CD14-positive monocyte (primary cell): Measurements from ENCODE around the gene STK39. TPM values are rescaled to one million over a fixed set of nuclear protein-coding genes. Genes with fewer than 3 reads are reported as not detected.

Source experiments
- DNase-seq, 3 donors: peaks; one replicate each; pipeline ENCODE4 v3.0.0-alpha.2; 2011 to 2022
- H2AFZ ChIP-seq: 2 replicates; pipeline ENCODE4 v1.6.0; 2012; ENCODE audit warnings: mild to moderate bottlenecking, low read depth, low read length, inconsistent platforms; ENCODE audit not compliant: insufficient read depth, poor library complexity, severe bottlenecking
- H3K27ac ChIP-seq, 2 donors: 1 replicate in 1 of 2; 2 replicates in 1 of 2; pipeline ENCODE4 v1.5.1; 2012 to 2013; ENCODE audit warnings: low read length in 2 of 2, control low read depth in 1 of 2, inconsistent platforms in 1 of 2, low read depth in 1 of 2, mild to moderate bottlenecking in 1 of 2
- H3K27me3 ChIP-seq, 2 donors: one replicate each; pipeline versions ENCODE4 v1.6.0 to v1.6.1; 2011 to 2013; ENCODE audit warnings: low read length in 2 of 2; ENCODE audit not compliant: control insufficient read depth in 2 of 2, insufficient read depth in 2 of 2
- H3K36me3 ChIP-seq, 2 donors: replicated peaks in 1 of 2; 1 replicate in 1 of 2; 2 replicates in 1 of 2; pipeline versions ENCODE4 v1.5.1 to v1.6.1; 2012 to 2013; ENCODE audit warnings: low read length in 2 of 2, control low read depth in 1 of 2, inconsistent platforms in 1 of 2, mild to moderate bottlenecking in 1 of 2; ENCODE audit not compliant: insufficient read depth in 2 of 2, control insufficient read depth in 1 of 2
- H3K4me1 ChIP-seq, 2 donors: 1 replicate in 1 of 2; 2 replicates in 1 of 2; pipeline versions ENCODE4 v1.5.1 to v1.6.1; 2012 to 2013; ENCODE audit warnings: low read length in 2 of 2, control low read depth in 1 of 2, inconsistent platforms in 1 of 2, mild to moderate bottlenecking in 1 of 2, moderate library complexity in 1 of 2; ENCODE audit not compliant: insufficient read depth in 2 of 2, control insufficient read depth in 1 of 2
- H3K4me2 ChIP-seq: replicated peaks from 2 replicates; pipeline ENCODE3; 2012; ENCODE audit warnings: low read length, moderate library complexity, mild to moderate bottlenecking; ENCODE audit not compliant: poor library complexity, severe bottlenecking; ENCODE audit errors: extremely low read depth
- H3K4me3 ChIP-seq, 3 experiments: fragments of 200-600 bp in 1 of 3; sonication (generic) in 1 of 3; replicated peaks in 1 of 3; 1 replicate in 2 of 3; 2 replicates in 1 of 3; pipeline ENCODE4 v1.5.1; 2011 to 2013; ENCODE audit warnings: low read length in 3 of 3, mild to moderate bottlenecking in 3 of 3, control low read depth in 2 of 3, low read depth in 2 of 3, inconsistent platforms in 1 of 3, moderate library complexity in 1 of 3
- H3K79me2 ChIP-seq: 2 replicates; pipeline ENCODE4 v1.6.0; 2012; ENCODE audit warnings: mild to moderate bottlenecking, control low read depth, inconsistent platforms, low read length, moderate library complexity; ENCODE audit not compliant: insufficient read depth
- H3K9ac ChIP-seq: 2 replicates; pipeline ENCODE4 v1.6.0; 2017; ENCODE audit warnings: low read length, mild to moderate bottlenecking; ENCODE audit not compliant: insufficient read depth, poor library complexity, severe bottlenecking
- H3K9me3 ChIP-seq, 2 donors: replicated peaks in 1 of 2; 1 replicate in 1 of 2; 2 replicates in 1 of 2; pipeline versions ENCODE4 v1.5.1 to v1.6.1; 2012 to 2013; ENCODE audit warnings: low read length in 2 of 2, control low read depth in 1 of 2; ENCODE audit not compliant: control insufficient read depth in 1 of 2, insufficient read depth in 1 of 2
- H4K20me1 ChIP-seq: 2 replicates; pipeline ENCODE4 v1.6.0; 2012; ENCODE audit warnings: mild to moderate bottlenecking, low read length, control low read depth, moderate library complexity; ENCODE audit not compliant: insufficient read depth
- H3K27ac Mint-ChIP-seq, 7 donors: one replicate each; pipeline ENCODE4 v1.8.0; 2020; ENCODE audit warnings: mild to moderate bottlenecking in 7 of 7, mixed read lengths in 7 of 7, moderate library complexity in 6 of 7, inconsistent platforms in 2 of 7
- H3K27me3 Mint-ChIP-seq, 3 donors: one replicate each; pipeline ENCODE4 v1.8.0; 2021 to 2022; ENCODE audit warnings: low read depth in 3 of 3, mild to moderate bottlenecking in 3 of 3, mixed read lengths in 3 of 3, moderate library complexity in 3 of 3, inconsistent platforms in 1 of 3
- H3K36me3 Mint-ChIP-seq, 2 donors: one replicate each; pipeline ENCODE4 v1.8.0; 2020; ENCODE audit warnings: mixed read lengths in 2 of 2, inconsistent platforms in 1 of 2, mild to moderate bottlenecking in 1 of 2
- H3K4me1 Mint-ChIP-seq: one replicate; pipeline ENCODE4 v1.8.0; 2020; ENCODE audit warnings: mild to moderate bottlenecking, mixed read lengths
- H3K4me3 Mint-ChIP-seq, 2 donors: one replicate each; pipeline ENCODE4 v1.8.0; 2020; ENCODE audit warnings: mild to moderate bottlenecking in 2 of 2, mixed read lengths in 2 of 2, moderate library complexity in 1 of 2
- H3K9me3 Mint-ChIP-seq, 7 donors: one replicate each; pipeline ENCODE4 v1.8.0; 2020 to 2022; ENCODE audit warnings: mixed read lengths in 7 of 7, mild to moderate bottlenecking in 6 of 7, moderate library complexity in 6 of 7, inconsistent platforms in 2 of 7
- CTCF ChIP-seq: fragments of 200-600 bp; IDR thresholded peaks from one replicate; pipeline ENCODE4 v1.8.0; 2022; ENCODE audit warnings: antibody characterized with exemption, mild to moderate bottlenecking
- WGBS: methylation state at CpG from one replicate; pipeline ENCODE4 v1.1.5; 2013; ENCODE audit warnings: missing lambda C conversion rate; ENCODE audit not compliant: insufficient coverage; 5-methylcytosine and 5-hydroxymethylcytosine counted together
- intact Hi-C, 2 donors: fragments of 100-400 bp; cut with micrococcal nuclease; formaldehyde crosslinking; loops; one replicate each; pipeline versions ENCODE4 v1.15.0 to v1.15.1; 2023
- polyA plus RNA-seq, 3 donors: library from polyadenylated mRNA; depleted of rRNA in 1 of 3; unstranded in 2 of 3; stranded (reverse) in 1 of 3; fragments of 300-500 nt in 2 of 3; fragments of >200 nt in 1 of 3; fragmentation: Illumina TruSeq in 2 of 3; gene quantifications; 1 replicate in 2 of 3; 2 replicates in 1 of 3; pipeline ENCODE4 v1.2.3, GENCODE V29; 2012 to 2021

STK39 gene
- polyA plus RNA-seq, 3 donors: 1.2 to 2.7 (median 2.6) TPM

GRCh38 chr2:168231609-168232241 lies 15.7 kb downstream of the STK39 start:
- Histone ChIP-seq H3K4me3 (no peak overlapping the region), H3K4me2 (no peak overlapping the region), H3K27ac (no peak overlapping the region), H4K20me1 (peaks cover 8% of the 10 kb centered on the region), H2AFZ (no peak overlapping the region), H3K9ac (no peak overlapping the region), H3K9me3 (peaks cover 0 to 6% of the 10 kb centered on the region in 2 donors), H3K4me1 (no peaks in the 10 kb centered on the region), H3K79me2 (peaks cover 42% of the 10 kb centered on the region), H3K36me3 (peaks cover 0 to 21% of the 10 kb centered on the region in 2 donors), H3K27me3 (no peaks in the 10 kb centered on the region)
- no peak for DNase-seq
- no peak overlapping the region for H3K27ac Mint-ChIP-seq
- TF ChIP-seq CTCF: no peak
- H3K36me3 Mint-ChIP-seq: peaks cover 22 to 27% of the 10 kb centered on the region in 2 donors
- H3K27me3 Mint-ChIP-seq: no peaks in the 10 kb centered on the region
- no CpG with 5 or more reads among the region's 7 CpGs for WGBS
- intact Hi-C loops: no loop called here
- H3K4me3 Mint-ChIP-seq: no peak overlapping the region
- H3K9me3 Mint-ChIP-seq: peaks cover 0 to 10% (median 4%) of the 10 kb centered on the region in 7 donors
- peaks cover 6% of the 10 kb centered on the region for H3K4me1 Mint-ChIP-seq

- peaks cover 14% of the 10 kb centered on the region for H3K4me1 Mint-ChIP-seq
- intact Hi-C loops: no loop called here
Measured at GRCh38 chr2:168230389-168230788, 17.0 kb downstream of the STK39 start.

More at GRCh38 chr2:168230389-168230788, 17.0 kb downstream of the STK39 start:
- H3K9me3 ChIP-seq: peaks cover 0 to 6% of the 10 kb centered on the region in 2 donors
- H3K4me3 ChIP-seq: no peak overlapping the region
- H3K27me3 ChIP-seq: no peaks in the 10 kb centered on the region
- H3K4me2 ChIP-seq: no peak overlapping the region
- H3K9me3 Mint-ChIP-seq: peaks cover 0 to 10% (median 4%) of the 10 kb centered on the region in 7 donors
- no peaks in the 10 kb centered on the region for H3K4me1 ChIP-seq
- H3K36me3 ChIP-seq: peaks cover 0 to 21% of the 10 kb centered on the region in 2 donors
- H3K4me3 Mint-ChIP-seq: no peak overlapping the region
- peaks cover 8% of the 10 kb centered on the region for H4K20me1 ChIP-seq
- H3K79me2 ChIP-seq: peaks cover 56% of the 10 kb centered on the region
- WGBS: 87% methylated on average over 5 of the region's 5 CpGs
- no peak overlapping the region for H2AFZ ChIP-seq
- H3K27ac Mint-ChIP-seq: peak overlapping the region in 2 of 7 donors; percentile 37 to 60
- no peak for DNase-seq
- no peak overlapping the region for H3K9ac ChIP-seq
- H3K27me3 Mint-ChIP-seq: no peaks in the 10 kb centered on the region
- H3K36me3 Mint-ChIP-seq: peaks cover 26 to 27% of the 10 kb centered on the region in 2 donors
- no peak overlapping the region for H3K27ac ChIP-seq
- TF ChIP-seq CTCF: no peak
